Central memory CD8-positive, alpha-beta T cell (primary cell): ENCODE data around the gene COL27A1.

Source experiments
- ATAC-seq: fragments of 150-1000 bp; cut with Tn5 transposase; replicated peaks from 2 replicates; pipeline ENCODE4 v1.10.0; 2022; ENCODE audit warnings: mild to moderate bottlenecking, moderate FRiP score, moderate number of reproducible peaks; ENCODE audit not compliant: poor library complexity, severe bottlenecking; ENCODE audit errors: extremely low read depth
- DNase-seq, 2 donors: peaks; one replicate each; pipeline ENCODE4 v3.0.0; 2021; ENCODE audit warnings: low spot score in 2 of 2
- H3K27ac Mint-ChIP-seq: one replicate; pipeline ENCODE4 v1.8.0; 2022; ENCODE audit warnings: low read depth, mild to moderate bottlenecking, moderate library complexity, mixed read lengths
- H3K27me3 Mint-ChIP-seq: one replicate; pipeline ENCODE4 v1.8.0; 2022; ENCODE audit warnings: mixed read lengths
- H3K36me3 Mint-ChIP-seq: one replicate; pipeline ENCODE4 v1.8.0; 2022; ENCODE audit warnings: mild to moderate bottlenecking, moderate library complexity, mixed read lengths; ENCODE audit not compliant: insufficient read depth
- H3K4me1 Mint-ChIP-seq: one replicate; pipeline ENCODE4 v1.8.0; 2022; ENCODE audit warnings: mixed read lengths
- H3K4me3 Mint-ChIP-seq: one replicate; pipeline ENCODE4 v1.8.0; 2022; ENCODE audit warnings: mild to moderate bottlenecking, moderate library complexity, mixed read lengths
- H3K9me3 Mint-ChIP-seq: one replicate; pipeline ENCODE4 v1.8.0; 2022; ENCODE audit warnings: mixed read lengths

Gene COL27A1

DNA sequence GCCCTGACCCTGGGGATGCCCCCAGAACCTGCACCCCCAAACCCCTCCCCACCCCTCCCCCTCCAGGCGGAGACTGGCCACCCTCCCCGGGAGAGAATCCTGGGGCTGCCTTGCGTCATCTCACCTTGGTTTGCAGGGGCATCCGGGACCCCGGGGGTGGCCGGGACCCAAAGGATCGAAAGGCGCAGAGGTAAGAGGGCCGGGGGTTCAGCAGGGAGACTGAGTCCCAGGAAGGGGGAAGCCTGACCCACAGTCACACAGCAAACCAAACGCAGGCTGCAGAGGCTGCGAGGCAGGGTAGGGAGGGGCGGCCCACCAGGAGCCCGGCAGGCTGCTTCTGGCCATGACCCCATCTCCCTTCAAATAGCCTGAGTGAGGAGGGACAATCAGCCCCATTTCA is 133.8 kb downstream of the COL27A1 start:
- Mint-ChIP-seq H3K36me3 (no peaks in the 10 kb centered on the region), H3K27me3 (peaks cover 34% of the 10 kb centered on the region), H3K27ac (no peak overlapping the region), H3K4me1 (peaks cover 8% of the 10 kb centered on the region), H3K4me3 (no peak overlapping the region), H3K9me3 (no peaks in the 10 kb centered on the region)
- ATAC-seq = no peak
- DNase-seq = no peak

DNA sequence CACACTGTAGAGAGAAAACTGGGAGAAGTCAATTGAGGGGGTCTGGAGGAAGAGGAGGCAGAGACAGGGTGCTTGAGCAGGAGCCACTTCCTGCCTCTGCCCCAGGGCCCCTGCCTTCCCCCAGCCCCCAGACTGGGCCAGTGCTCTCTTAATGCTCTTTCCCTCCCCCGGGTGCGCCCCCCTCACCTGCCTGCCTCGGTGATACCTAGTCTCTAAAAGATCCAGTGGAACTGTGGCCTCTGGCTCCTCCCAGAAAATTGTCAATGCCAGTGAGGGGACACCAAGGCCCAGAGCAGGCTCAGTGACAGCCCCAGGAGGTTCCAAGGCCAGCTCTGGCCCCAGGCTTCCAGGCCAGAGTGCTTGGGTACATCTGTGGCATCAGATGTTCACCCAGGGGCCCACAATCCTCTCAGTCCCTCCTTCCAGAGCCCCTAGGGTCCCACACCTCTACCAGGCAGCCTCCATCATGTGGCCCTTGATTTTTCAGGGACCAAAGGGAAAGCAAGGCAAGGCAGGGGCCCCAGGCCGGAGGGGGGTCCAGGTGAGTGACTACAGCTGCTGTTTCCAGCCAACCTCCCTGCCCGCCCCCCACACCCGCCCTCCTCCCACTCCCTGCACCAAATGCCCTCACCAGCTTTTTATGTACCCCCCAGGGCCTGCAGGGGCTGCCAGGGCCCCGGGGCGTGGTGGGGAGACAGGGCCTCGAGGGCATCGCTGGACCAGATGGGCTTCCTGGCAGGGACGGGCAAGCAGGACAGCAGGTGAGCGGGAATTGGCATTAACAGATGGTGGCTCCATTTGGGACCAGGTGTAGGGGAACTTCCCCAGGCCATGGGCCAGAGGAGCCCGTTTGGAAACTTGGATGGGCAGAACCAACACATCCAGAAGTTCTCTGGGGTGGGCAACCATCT is 134.5 kb downstream of the COL27A1 start:
- no peak for DNase-seq
- ATAC-seq = no peak

DNA sequence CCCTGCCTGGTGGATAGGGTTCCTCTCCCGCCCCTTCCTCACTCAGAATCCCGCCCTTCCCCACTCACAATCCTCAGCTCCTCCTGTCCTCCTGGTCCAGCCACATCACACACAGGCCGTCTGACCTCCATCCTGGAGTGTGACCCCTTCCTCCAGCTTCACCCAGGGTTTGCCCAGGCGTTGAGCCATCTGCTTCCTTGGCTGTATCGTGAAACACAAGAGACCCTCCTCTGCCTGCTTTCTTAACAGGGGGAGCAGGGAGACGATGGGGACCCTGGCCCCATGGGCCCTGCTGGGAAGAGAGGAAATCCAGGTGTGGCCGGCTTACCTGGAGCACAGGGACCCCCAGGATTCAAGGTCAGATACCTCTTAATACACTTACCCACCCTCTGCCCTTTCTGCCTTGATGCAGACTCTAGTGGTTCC is 135.2 kb downstream of the COL27A1 start:
- H3K27me3 Mint-ChIP-seq = peaks cover 20% of the 10 kb centered on the region
- H3K9me3 Mint-ChIP-seq = no peaks in the 10 kb centered on the region
- DNase-seq (no peak), ATAC-seq (no peak)
- no peak overlapping the region for H3K4me3 Mint-ChIP-seq
- no peak overlapping the region for H3K27ac Mint-ChIP-seq
- H3K4me1 Mint-ChIP-seq = peaks cover 8% of the 10 kb centered on the region
- H3K36me3 Mint-ChIP-seq = no peaks in the 10 kb centered on the region

More for the DNA sequence above, 134.5 kb downstream of the COL27A1 start:
- Mint-ChIP-seq H3K27ac (no peak overlapping the region), H3K9me3 (no peaks in the 10 kb centered on the region), H3K36me3 (no peaks in the 10 kb centered on the region), H3K4me3 (no peak overlapping the region), H3K27me3 (peaks cover 27% of the 10 kb centered on the region), H3K4me1 (peaks cover 8% of the 10 kb centered on the region)

DNA sequence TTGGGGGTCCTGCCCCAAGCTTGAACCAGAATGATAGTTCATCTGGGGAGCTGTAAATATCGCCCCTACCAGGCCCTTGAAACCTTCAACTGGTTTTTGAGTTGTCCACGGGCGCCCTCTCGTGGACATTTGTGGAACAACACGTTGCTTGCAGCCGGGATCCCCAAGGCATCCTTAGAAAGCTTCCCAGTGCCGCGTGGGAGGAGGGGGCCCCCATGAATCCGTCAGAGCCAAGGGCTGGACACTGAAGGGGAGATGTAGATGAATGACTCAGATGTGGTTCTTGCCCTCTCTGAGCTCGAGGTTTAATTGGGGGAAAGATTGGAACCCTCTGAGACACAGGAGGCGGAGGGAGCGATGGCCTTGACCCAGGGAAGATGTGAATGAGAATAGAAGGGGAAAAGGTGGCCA is 135.7 kb downstream of the COL27A1 start:
- no peak for ATAC-seq
- Mint-ChIP-seq H3K27ac (no peak overlapping the region), H3K4me3 (no peak overlapping the region), H3K4me1 (peaks cover 8% of the 10 kb centered on the region), H3K9me3 (no peaks in the 10 kb centered on the region), H3K27me3 (peaks cover 20% of the 10 kb centered on the region), H3K36me3 (no peaks in the 10 kb centered on the region)
- DNase-seq = peak; percentile 40 to 75

DNA sequence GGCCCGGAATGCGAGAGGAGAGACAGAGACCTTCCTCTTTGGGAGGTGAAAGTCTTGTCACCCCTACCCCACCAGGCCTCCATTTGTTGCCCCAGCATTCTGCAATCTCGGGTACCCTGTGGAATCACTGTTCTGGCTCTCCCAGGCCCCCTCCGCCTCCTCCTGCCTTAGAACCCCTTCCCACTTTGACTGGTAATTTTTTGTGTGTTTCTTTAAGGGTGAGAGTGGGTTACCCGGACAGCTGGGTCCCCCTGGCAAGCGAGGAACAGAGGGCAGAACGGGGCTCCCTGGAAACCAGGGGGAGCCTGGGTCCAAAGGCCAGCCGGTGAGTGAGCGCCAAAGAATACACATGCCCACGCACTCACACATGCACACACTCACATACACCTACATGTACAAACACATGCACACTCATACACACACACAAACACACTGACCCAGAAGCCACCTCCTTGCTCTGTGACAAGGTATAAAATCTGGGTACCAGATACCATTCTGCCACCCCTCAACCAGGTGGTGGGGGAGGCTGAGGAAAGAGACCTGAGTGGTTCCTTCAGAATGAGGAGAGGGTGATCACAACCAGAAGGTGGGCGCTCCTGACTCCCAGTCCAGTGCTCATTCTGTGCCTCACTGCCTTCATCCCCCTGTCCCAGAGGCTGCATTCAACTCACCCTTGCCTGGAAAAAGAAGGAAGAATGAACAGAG is 136.7 kb downstream of the COL27A1 start:
- H3K27me3 Mint-ChIP-seq = peaks cover 20% of the 10 kb centered on the region
- H3K9me3 Mint-ChIP-seq = no peaks in the 10 kb centered on the region
- H3K36me3 Mint-ChIP-seq = peaks cover 1% of the 10 kb centered on the region
- no peak for ATAC-seq
- H3K27ac Mint-ChIP-seq = no peak overlapping the region
- H3K4me3 Mint-ChIP-seq = no peak overlapping the region
- DNase-seq = no peak
- peaks cover 8% of the 10 kb centered on the region for H3K4me1 Mint-ChIP-seq

DNA sequence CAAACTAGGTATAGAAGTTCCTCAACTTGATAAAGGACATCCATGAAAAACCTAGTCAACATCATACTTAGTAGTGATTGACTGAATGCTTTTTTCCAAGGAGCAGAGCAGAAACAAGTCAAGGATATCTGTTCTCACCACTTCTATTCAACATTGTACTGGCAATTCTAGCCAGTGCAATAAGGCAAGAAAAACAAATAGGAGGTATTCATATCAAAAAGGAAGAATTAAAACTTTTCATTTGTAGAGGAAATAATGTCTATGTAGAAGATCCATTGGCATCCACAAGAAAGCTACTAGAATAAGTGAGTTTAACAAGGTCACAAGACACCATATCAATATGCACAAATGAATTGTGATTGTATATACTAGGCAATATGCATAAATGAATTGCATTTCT is 139.3 kb downstream of the COL27A1 start:
- Mint-ChIP-seq H3K27ac (no peak overlapping the region), H3K4me3 (no peak overlapping the region), H3K36me3 (peaks cover 1% of the 10 kb centered on the region), H3K4me1 (peaks cover 8% of the 10 kb centered on the region), H3K27me3 (peaks cover 30% of the 10 kb centered on the region), H3K9me3 (no peaks in the 10 kb centered on the region)
- no peak for DNase-seq
- ATAC-seq = no peak

DNA sequence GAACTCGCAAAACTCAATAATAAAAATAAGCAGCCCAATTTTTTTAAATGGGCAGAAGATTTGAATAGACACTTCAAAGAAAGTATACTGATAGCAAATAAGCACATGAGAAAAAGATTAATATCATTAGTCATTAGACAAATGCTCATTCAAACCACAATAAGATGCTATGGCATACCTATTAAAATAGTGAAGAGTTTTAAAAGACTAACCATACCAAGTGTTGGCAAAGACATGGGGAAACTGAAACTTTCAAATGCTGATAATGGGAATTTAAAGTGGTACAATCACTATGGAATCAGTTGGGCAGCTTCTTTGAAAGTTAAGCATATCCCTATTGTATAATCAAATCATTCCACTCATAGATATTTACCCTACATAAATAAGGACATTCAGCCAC is 141.0 kb downstream of the COL27A1 start:
- Mint-ChIP-seq H3K9me3 (no peaks in the 10 kb centered on the region), H3K4me3 (no peak overlapping the region), H3K4me1 (peaks cover under 1% of the 10 kb centered on the region), H3K27me3 (peaks cover 30% of the 10 kb centered on the region), H3K27ac (no peak overlapping the region), H3K36me3 (peaks cover 1% of the 10 kb centered on the region)
- no peak for DNase-seq
- ATAC-seq = no peak

DNA sequence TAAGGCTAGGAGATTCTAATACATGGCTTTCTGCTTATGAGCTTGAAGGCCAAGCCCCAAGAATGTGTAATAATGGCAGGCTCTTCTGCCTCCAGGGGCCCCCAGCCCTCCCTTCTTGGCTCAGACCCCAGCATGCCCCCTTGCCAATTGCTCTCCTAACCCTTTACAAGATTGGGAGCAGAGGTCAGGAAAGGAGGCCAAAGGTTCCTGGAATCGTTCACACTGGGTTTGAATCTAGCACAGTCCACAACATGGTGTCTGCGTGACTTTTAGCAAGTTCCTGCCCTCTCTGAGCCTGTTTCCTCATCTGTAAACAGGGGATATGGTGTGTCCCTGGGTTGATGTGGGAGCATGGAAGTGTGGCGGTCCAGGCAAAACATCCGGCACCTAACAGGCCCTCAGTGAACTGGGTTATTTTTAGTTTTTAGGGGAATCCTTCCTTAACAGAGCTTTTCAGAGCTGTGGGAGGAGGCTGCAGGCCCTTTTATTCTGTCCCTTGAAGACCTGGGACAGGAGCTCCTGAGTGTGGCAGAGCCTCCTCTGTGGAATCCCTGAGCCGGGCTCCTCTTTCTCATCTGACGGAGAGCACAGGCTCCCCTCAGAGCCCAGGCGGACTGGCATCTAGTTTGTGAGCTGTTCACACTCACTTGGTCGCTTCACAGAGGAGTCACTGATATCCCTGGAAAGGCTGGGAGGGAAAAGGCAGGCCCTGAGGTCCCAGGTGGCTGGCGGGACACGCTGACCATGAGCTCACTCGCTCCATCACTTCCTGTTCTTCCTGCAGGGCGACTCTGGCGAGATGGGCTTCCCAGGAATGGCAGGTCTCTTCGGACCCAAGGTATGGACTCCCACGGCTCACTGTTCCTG is 144.2 kb downstream of the COL27A1 start:
- Mint-ChIP-seq H3K36me3 (peaks cover 1% of the 10 kb centered on the region), H3K27ac (no peak overlapping the region), H3K27me3 (peaks cover 18% of the 10 kb centered on the region), H3K4me3 (no peak overlapping the region), H3K4me1 (no peaks in the 10 kb centered on the region), H3K9me3 (no peaks in the 10 kb centered on the region)
- ATAC-seq = no peak
- DNase-seq = no peak

DNA sequence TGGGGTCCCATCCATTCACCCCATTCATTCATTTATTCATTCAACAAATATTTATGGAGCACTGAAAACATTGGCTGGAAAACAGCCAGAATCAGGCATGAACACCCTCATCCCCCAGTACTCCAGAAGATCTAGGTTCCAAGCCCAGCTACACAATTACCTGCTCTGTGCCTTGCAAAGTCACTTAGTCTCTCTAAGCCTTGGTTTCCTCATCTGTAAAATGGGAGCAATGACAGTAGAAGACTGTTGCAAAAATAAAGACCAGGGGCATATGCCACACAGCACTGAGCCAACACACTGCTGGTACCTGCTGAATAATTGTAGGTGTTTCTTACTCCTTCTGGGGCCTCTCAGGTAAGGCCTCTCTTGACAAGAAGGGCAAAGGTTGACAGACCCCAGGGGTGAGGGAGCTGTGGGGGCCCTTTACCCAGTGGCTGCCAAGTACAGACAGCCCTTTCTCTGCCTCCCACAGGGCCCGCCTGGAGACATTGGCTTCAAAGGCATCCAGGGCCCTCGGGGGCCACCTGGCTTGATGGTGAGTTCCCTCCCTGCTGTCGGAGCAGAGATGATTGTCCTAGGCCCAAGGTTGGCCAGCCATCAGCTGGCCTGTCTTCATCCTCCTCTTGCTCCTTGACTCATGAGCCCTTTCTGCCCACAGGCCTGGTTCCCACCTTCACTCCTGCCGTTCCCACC is 145.0 kb downstream of the COL27A1 start:
- ATAC-seq (no peak), DNase-seq (no peak)
- Mint-ChIP-seq H3K27ac (no peak overlapping the region), H3K4me3 (no peak overlapping the region), H3K9me3 (no peaks in the 10 kb centered on the region), H3K4me1 (no peaks in the 10 kb centered on the region), H3K36me3 (peaks cover 1% of the 10 kb centered on the region), H3K27me3 (peaks cover 18% of the 10 kb centered on the region)

DNA sequence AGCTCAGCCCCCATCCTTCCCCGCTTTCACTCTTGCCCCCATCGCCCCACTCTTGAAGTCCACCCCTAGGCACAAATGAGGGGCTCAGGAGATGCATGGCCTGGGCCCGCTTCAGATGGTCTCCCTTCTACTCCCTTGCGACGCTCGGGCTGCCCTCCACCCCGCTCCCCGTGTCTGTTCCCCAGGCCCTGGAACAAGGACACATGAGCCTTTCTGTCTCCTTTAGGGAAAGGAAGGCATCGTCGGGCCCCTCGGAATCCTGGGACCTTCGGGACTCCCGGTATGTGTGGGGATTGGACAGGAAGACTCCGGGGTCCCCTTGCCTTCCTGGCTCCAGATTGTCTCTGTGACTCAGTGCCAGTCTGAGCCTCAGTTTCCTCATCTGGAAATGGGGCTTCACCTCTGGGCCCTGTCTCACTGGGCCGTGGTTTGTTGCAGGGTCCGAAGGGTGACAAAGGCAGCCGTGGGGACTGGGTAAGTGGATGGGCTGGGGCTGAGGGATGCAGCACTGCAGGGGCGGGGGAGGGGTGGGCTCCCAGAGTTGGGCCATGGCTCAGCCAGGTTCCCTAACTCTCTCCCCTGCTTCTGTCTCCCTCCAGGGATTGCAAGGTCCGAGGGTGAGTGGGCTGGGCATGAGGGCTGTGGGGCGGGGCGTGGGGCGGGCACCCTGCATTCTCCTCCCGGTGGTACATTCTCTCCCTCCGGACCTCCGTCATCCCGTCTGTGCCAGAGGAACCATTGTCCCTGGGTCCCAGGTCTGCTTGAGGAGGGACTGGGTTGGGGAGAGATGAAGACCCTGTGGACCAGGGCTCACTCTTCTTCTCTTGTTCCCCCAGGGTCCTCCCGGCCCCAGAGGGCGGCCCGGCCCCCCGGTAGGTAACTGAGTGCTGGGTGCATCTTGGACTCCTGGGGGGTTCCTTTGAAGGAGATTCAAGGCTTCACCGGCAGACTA is 145.8 kb downstream of the COL27A1 start:
- Mint-ChIP-seq H3K27me3 (peaks cover 18% of the 10 kb centered on the region), H3K36me3 (peaks cover 1% of the 10 kb centered on the region), H3K4me3 (no peak overlapping the region), H3K27ac (no peak overlapping the region), H3K9me3 (no peaks in the 10 kb centered on the region), H3K4me1 (no peaks in the 10 kb centered on the region)
- ATAC-seq (no peak), DNase-seq (no peak)

DNA sequence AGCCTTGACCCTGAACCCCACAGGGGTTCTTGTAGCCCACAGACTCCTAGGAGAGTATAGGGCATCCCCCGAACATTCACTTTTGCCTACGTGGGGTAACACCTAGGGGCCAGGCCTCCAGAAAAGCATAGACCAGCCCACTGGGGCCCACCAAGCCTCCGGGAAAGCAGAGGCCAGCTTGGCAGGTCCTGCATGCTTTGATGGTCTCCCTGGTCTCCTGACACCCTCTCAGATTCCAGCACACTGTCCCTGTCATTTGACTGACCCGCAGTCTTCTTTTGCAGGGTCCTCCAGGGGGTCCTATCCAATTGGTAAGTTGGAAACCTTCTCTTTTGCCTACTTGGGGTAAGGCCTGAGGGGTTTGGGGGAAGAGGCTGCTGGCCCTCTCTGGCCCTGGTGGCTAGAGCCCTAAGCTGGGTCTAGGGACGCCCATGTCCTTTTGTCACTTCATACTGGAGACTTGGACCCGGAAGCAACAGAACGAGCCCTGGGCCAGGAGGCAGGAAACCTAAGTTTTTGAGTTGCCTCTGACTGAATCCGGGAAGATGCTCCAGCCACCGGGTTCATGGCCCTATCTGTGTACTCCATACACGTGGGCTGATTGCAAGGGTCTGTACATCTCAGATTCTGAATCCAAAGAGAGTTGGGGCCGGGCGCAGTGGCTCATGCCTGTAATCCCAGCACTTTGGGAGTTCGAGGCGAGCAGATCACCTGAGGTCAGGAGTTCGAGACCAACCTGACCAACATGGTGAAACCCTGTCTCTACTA is 146.6 kb downstream of the COL27A1 start:
- peaks cover 18% of the 10 kb centered on the region for H3K27me3 Mint-ChIP-seq
- no peaks in the 10 kb centered on the region for H3K36me3 Mint-ChIP-seq
- no peaks in the 10 kb centered on the region for H3K4me1 Mint-ChIP-seq
- H3K4me3 Mint-ChIP-seq = no peak overlapping the region
- H3K9me3 Mint-ChIP-seq = no peaks in the 10 kb centered on the region
- no peak overlapping the region for H3K27ac Mint-ChIP-seq
- DNase-seq = no peak
- no peak for ATAC-seq
